ENCODE results near the gene PIK3C2G. TPM values are rescaled to one million over a fixed set of nuclear protein-coding genes. Genes with fewer than 3 reads are reported as not detected.

PIK3C2G gene
- total RNA-seq: not detected in 2 replicates

GRCh38 chr12:18261273-18261672 is at the start of gene PIK3C2G:
Gene PIK3C2G, plus strand, starts transcription at chr12:18261518. Its CDS starts 20,564 bp downstream, at chr12:18282082.
- no peak for TF ChIP-seq CTCF (IDR thresholded peaks at IDR 0.05; ENCODE audit: extremely low read depth, low read depth, low read length)
- DNase-seq (ENCODE audit: insufficient read length, low spot score, missing footprints): no peak
- no peak within 1 kb of the TSS for H3K27ac ChIP-seq (ENCODE audit: low read depth, low read length)
- no peaks in the 10 kb centered on the region for H3K9me3 ChIP-seq (ENCODE audit: low read depth, low read length)
- H3K79me2 ChIP-seq (ENCODE audit: insufficient read depth, low read length): no peaks in the 10 kb centered on the region
- H2AFZ ChIP-seq (ENCODE audit: low read length): no peak within 1 kb of the TSS
- no peaks in the 10 kb centered on the region for H4K20me1 ChIP-seq (ENCODE audit: insufficient read depth, low read length)
- no peak within 1 kb of the TSS for H3K4me3 ChIP-seq (ENCODE audit: insufficient read depth, low read length)
- no peaks in the 10 kb centered on the region for H3K4me1 ChIP-seq (ENCODE audit: insufficient read depth, low read length)
- no peak within 1 kb of the TSS for H3K4me2 ChIP-seq (ENCODE audit: insufficient read depth, low read length)
- H3K27me3 ChIP-seq (ENCODE audit: insufficient read depth, low read length): no peaks in the 10 kb centered on the region
- H3K36me3 ChIP-seq (ENCODE audit: insufficient read depth, low read length): no peaks in the 10 kb centered on the region

GRCh38 chr12:18217966-18218365 is 43.4 kb upstream of the PIK3C2G start:
- Histone ChIP-seq H3K27ac (ENCODE audit: low read depth, low read length) (no peak overlapping the region), H3K4me2 (ENCODE audit: insufficient read depth, low read length) (no peak overlapping the region), H3K4me3 (ENCODE audit: insufficient read depth, low read length) (no peak overlapping the region), H3K36me3 (ENCODE audit: insufficient read depth, low read length) (no peaks in the 10 kb centered on the region), H3K4me1 (ENCODE audit: insufficient read depth, low read length) (no peaks in the 10 kb centered on the region), H3K9me3 (ENCODE audit: low read depth, low read length) (no peaks in the 10 kb centered on the region), H2AFZ (ENCODE audit: low read length) (peak overlapping the region; percentile 30), H3K27me3 (ENCODE audit: insufficient read depth, low read length) (no peaks in the 10 kb centered on the region), H4K20me1 (ENCODE audit: insufficient read depth, low read length) (no peaks in the 10 kb centered on the region), H3K79me2 (ENCODE audit: insufficient read depth, low read length) (no peaks in the 10 kb centered on the region)
- no peak for DNase-seq (ENCODE audit: insufficient read length, low spot score, missing footprints)
- no peak for TF ChIP-seq CTCF (IDR thresholded peaks at IDR 0.05; ENCODE audit: extremely low read depth, low read depth, low read length)

- DNase-seq (ENCODE audit: insufficient read length, low spot score, missing footprints): no peak
- no peak for TF ChIP-seq CTCF (IDR thresholded peaks at IDR 0.05; ENCODE audit: extremely low read depth, low read depth, low read length)
- Histone ChIP-seq H3K36me3 (ENCODE audit: insufficient read depth, low read length) (no peaks in the 10 kb centered on the region), H4K20me1 (ENCODE audit: insufficient read depth, low read length) (no peaks in the 10 kb centered on the region), H3K27ac (ENCODE audit: low read depth, low read length) (no peak overlapping the region), H3K4me3 (ENCODE audit: insufficient read depth, low read length) (no peak overlapping the region), H3K79me2 (ENCODE audit: insufficient read depth, low read length) (no peaks in the 10 kb centered on the region), H3K27me3 (ENCODE audit: insufficient read depth, low read length) (no peaks in the 10 kb centered on the region), H3K4me1 (ENCODE audit: insufficient read depth, low read length) (no peaks in the 10 kb centered on the region), H2AFZ (ENCODE audit: low read length) (no peak overlapping the region), H3K9me3 (ENCODE audit: low read depth, low read length) (no peaks in the 10 kb centered on the region), H3K4me2 (ENCODE audit: insufficient read depth, low read length) (no peak overlapping the region)
These were observed 39.6 kb upstream of the PIK3C2G start for GRCh38 chr12:18221726-18222125.

- no peaks in the 10 kb centered on the region for H3K9me3 ChIP-seq (ENCODE audit: low read depth, low read length)
- H3K4me3 ChIP-seq (ENCODE audit: insufficient read depth, low read length): no peak overlapping the region
- no peak for TF ChIP-seq CTCF (IDR thresholded peaks at IDR 0.05; ENCODE audit: extremely low read depth, low read depth, low read length)
- H3K4me2 ChIP-seq (ENCODE audit: insufficient read depth, low read length): no peak overlapping the region
- no peaks in the 10 kb centered on the region for H3K4me1 ChIP-seq (ENCODE audit: insufficient read depth, low read length)
- H3K27me3 ChIP-seq (ENCODE audit: insufficient read depth, low read length): no peaks in the 10 kb centered on the region
- no peaks in the 10 kb centered on the region for H3K79me2 ChIP-seq (ENCODE audit: insufficient read depth, low read length)
- H3K36me3 ChIP-seq (ENCODE audit: insufficient read depth, low read length): no peaks in the 10 kb centered on the region
- H2AFZ ChIP-seq (ENCODE audit: low read length): no peak overlapping the region
- no peaks in the 10 kb centered on the region for H4K20me1 ChIP-seq (ENCODE audit: insufficient read depth, low read length)
- no peak overlapping the region for H3K27ac ChIP-seq (ENCODE audit: low read depth, low read length)
- no peak for DNase-seq (ENCODE audit: insufficient read length, low spot score, missing footprints)
These were observed 38.6 kb upstream of the PIK3C2G start for GRCh38 chr12:18222699-18223098.
